ENCODE results near the gene ZNF837.

DNA sequence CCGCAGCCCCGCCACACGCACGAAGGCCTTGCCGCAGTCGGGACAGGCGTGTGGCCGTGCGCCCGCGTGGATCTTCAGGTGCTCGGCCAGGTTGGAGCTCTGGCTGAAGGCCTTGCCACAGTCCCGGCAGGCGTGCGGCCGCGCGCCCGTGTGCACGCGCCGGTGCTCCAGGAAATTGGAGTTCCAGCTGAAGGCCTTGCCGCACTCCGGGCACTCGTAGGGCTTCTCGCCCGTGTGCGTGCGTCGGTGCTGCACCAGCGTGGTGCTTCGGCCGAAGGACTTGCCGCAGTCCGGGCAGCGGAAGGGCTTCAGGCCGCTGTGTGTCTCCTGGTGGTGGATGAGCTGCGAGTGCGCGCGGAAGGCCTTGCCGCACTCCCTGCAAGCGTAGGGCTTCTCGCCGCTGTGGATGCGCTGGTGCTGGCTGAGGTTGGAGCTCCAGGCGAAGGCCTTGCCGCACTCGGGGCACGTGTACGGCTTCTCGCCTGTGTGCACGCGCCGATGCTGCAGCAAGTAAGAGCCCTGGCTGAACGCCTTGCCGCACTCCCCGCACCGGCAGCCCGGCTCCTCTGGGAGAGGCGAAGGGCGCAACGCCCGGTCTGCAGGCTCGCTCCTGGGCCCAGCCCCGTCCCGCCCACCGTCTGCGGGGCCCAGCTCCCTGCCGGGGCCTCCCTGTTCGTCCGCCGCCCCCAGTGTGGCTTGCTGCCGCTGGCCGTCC lies 23.9 kb downstream of the ZNF837 start:
- TF ChIP-seq POLR2AphosphoS5 (IDR thresholded peaks at IDR 0.05) (no peak), EP300 (IDR thresholded peaks at IDR 0.05) (no peak)

All from esophagus muscularis mucosa (tissue), 3 donors.